NCI-H187 (cell line): ENCODE results near the gene EIF3J.
"Not testable (repeated sequence)": the region's sequence is repeated elsewhere in the genome, so short reads cannot be mapped to it uniquely, and the experiment has no call there.

Experiments
- DNase-seq, 2 experiments: peaks; one replicate each; lab custom pipeline; 2025; lab: John Stamatoyannopoulos, UW

Gene EIF3J

GRCh38 chr15:44541282-44541958 lies 4.5 kb downstream of the EIF3J start:
- no peak for DNase-seq

GRCh38 chr15:44542596-44542995 lies 5.6 kb downstream of the EIF3J start:
- no peak for DNase-seq

DNA sequence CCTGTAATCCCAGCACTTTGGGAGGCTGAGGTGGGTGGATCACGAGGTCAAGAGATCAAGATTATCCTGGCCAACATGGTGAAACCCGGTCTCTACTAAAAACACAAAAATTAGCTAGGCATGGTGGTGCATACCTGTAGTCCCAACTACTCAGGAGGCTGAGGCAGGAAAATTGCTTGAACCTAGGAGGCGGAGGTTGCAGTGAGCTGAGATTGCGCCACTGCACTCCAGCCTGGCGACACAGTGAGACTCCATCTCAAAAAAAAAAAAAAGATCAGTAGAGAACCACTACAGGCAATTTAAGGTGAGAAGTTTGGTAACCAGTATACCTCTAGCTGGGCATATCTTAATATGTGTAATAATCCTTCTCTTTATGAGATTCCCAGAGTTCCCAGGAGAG lies 7.8 kb downstream of the EIF3J start:
- DNase-seq, result not testable (repeated sequence)

DNA sequence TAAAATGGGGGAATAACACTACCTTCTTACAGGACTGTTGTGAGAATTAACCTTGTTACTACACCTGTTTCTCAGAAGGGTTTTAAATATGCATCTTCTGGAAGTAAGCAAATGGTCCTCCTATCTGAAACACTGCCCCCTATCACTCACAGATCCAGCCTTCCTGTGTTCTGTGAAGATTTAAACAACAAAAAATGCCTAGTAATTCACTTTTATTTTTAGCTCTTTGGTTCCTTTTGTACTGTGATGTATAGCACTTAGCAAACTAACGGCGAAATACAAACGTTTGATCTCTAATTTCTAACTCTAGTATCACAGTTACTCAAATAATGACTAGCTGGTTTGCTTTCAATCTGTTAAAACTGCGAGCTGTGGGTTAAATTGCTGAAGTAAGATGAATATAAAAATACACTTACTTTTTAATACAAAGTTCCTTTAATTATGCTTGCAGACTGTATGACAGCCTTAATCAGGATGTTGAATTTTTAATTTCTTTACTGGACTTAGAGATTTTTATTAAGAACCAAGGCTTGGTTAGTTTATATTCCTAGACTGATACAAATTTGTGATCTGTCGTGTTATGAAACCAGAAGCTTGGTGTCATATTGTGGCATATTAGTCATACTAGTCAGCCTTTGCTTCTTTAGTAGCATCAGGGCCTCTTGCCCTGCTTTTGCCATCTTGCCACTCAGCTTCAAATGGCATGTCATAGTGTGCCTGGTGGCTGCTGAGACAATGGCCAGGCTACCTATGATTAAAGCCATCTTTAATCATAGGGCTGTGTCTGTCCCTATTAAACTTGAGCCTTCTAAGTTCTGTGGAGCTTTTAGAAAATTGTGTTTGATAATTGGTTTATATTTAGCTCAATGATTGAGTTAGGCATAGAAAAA lies 9.2 kb downstream of the EIF3J start:
- no peak for DNase-seq

DNA sequence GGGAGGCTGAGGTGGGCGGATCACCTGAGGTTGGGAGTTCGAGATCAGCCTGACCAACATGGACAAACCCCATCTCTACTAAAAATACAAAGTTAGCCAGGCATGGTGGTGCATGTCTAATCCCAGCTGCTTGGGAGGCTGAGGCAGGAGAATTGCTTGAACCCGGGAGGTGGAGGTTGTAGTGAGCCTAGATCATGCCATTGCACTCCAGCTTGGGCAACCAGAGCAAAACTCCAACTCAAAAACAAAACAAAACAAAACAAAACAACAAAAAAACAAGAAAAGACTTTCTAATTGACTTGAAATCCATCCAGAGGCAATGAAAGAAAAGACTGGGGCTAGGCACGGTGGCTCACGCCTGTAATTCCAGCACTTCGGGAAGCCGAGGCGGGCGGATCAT lies 12.2 kb downstream of the EIF3J start:
- not testable (repeated sequence) for DNase-seq

- no peak for DNase-seq
These were observed 13.3 kb downstream of the EIF3J start for GRCh38 chr15:44550256-44550655.

DNA sequence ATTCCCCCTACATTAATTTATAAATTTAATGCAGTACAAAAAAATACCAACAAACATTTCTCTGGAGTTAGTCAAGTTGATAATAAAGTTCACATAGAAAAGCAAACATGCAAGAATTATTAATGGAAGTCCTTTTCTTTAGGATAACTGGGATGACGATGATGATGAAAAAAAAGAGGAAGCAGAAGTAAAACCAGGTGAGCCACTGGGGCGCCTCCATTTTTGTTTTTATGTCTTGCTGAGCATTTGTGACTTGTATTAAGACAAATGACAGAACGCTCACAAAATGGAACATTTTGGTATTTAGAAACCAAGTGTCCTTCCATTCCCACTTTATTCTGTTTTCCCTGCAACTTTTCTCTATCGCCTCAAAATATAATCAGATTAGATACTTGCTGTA lies 13.8 kb downstream of the EIF3J start:
- no peak for DNase-seq

DNA sequence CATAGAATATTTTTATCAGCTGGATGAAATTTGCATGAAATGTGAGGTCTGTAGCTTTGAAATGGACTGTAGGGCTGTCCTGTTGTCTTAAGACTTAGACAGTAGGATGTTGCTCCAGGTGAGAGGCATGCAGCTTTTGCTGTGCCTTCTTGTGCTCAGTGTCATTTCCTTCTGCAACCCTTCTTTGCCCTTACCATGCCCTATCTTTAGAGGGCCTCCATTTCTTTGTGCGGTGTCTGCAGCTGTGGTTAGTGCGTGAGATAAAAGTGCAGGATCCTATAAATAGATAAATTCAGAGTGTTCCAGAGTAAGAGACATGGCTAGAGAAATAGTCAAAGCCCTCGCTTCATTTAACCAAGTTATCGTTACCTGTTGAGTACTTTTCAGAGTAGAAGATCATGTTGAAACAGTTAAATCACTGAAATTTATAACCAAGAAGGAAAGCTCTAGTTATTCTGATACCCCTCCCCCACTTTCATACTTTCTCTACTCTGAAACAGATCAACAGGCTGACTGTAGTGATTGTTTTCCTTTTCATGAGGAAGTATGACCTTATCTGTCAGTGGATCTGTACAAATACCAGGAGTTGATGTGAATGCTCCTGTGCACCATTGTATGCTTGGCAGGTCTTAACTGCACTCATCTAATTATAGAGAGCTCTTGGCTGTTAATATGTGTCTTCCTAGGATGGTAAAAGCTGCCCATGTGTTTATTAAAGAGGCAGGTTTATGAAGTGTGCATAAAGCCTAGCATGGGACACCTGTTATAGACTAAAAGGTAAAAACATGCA lies 18.2 kb downstream of the EIF3J start:
- DNase-seq, result no peak

- DNase-seq, result not testable (repeated sequence)
These were observed 24.0 kb downstream of the EIF3J start for GRCh38 chr15:44560926-44561325.

DNA sequence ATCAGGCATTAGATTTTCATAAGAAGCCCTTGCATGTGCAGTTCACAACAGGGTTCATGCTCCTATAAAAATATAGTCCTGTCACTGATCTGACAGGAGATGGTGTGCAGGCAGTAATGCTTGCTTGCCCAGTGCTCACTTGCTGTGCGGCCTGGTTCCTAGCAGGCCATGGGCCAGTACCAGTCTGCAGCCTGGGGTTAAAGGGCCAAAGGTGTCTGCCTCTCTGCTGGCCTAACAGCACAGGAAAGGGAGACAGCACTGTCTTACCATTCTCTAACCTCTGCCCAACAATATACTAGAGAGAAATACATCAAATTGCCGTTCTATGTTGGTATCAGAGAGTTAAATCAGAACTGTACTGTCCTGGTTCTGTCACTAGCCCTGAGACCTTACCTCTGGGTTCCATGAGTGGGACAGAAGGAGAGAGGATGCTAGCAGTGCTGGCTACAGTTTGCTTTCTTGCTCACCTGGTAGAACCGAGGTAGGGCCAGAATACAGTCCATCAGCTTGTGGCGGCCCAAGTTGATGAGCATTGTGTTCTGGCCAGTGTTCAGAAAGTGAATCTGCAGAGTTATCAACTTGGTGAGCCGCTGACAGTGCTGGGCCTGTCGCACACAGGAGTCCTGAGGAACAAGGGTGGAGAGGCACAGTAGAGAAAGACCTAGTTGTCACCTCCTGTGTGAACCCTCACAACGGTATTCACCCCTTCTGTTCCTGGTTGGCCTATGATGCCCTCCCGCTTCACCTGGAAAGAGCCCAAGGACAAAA lies 28.6 kb downstream of the EIF3J start:
- no peak for DNase-seq

DNA sequence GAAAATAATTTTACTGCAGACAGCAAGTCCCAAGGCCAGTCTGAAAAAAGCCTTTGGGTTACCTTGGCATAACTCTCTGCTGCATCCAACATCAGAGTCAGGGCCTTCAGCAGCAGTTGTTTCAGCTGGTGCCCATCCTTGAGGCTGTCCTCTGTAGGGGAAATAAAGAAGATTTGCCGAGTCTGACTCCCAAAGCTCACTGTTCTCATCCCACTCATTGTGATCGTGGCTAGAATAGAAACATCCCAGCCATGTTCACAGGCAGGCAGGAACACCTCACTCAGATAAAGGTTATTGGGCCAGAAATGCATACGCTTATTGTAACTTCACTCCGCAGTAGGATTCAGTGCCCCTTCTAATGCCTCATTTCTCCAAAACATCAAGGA lies 29.2 kb downstream of the EIF3J start:
- DNase-seq, result no peak

- DNase-seq, result no peak
These were observed 31.4 kb downstream of the EIF3J start for GRCh38 chr15:44568338-44568737.

DNA sequence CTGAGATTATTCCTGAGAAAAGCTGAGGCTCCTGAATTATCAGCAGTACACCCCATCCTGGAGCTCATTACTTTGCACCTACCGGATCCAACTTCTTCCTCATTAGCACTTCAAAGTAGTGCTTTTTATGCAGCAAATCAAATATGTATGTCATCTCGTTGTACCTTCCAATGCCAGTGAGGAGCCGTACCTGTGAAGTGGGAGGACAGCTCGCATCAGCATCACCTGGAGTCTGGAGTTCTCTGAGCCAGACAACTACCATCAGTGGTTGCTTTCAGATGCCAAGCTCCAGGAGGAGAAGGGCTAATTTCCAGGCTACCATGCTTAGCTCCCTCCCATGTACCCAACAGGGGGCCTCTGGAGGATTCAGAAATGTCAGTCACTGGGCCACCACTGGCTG lies 32.4 kb downstream of the EIF3J start:
- DNase-seq, result no peak

- DNase-seq, result no peak
These were observed 33.4 kb downstream of the EIF3J start for GRCh38 chr15:44570361-44570760.

DNA sequence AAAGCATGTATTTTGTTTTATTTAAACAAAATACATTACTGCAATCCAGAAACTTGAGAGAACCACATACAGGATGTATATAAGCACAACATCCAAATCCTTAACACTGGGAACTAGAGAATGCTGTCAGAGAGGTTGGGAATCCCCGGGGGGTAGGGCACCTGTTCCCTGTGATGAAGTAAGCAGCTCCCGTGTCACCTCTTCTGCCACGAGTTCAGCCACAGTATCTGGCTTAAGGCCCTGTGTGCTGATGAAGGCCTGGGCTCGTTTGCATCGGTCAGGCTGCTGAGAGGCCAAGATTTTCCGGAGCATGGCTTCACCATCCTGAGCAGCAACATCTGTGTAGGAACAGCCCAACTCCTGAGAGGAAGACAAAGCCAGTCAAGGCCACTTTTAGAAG lies 36.4 kb downstream of the EIF3J start:
- DNase-seq, result no peak

- DNase-seq, result no peak
These were observed 37.8 kb downstream of the EIF3J start for GRCh38 chr15:44574734-44575133.

GRCh38 chr15:44580105-44580504 lies 43.2 kb downstream of the EIF3J start:
- DNase-seq, result no peak

GRCh38 chr15:44584162-44584749 lies 47.3 kb downstream of the EIF3J start:
- no peak for DNase-seq

- DNase-seq, result no peak
These were observed 48.7 kb downstream of the EIF3J start for GRCh38 chr15:44585633-44586032.

GRCh38 chr15:44588541-44588940 lies 51.6 kb downstream of the EIF3J start:
- no peak for DNase-seq

DNA sequence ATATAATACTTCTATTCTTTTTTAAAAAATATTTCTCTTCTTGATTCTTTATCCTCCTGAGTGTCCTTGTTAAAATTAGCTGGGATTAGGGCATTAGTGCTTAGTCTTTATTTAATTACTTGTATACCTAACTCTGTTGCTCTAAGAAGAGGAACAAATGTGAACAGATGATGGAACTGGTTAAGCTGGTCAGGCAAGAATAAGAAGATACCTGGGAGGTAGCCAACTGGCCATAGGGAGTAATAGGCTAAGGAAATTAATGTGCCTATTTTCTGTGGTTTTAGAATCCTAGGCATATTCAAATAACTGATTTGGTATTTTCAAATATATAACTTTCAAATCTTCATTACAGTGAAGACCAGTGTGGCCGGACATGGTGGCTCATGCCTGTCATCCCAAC lies 54.4 kb downstream of the EIF3J start:
- no peak for DNase-seq
